Upper lobe of left lung (tissue), 4 donors: Measurements from ENCODE around the gene SLC12A7.

Experiments
- POLR2A ChIP-seq, 4 donors: fragments of 450-650 bp; IDR thresholded peaks; one replicate each; pipeline ENCODE4 v1.5.1; 2016 to 2017; ENCODE audit warnings: antibody characterized with exemption in 4 of 4, mild to moderate bottlenecking in 2 of 4
- TF ChIP-seq, protein P1 (sequence below), 6 experiments: fragments of 450-650 bp in 4 of 6; fragments of 200-600 bp in 2 of 6; sonication (generic) in 2 of 6; IDR thresholded peaks; one replicate each; pipeline ENCODE4 v1.5.1; 2016 to 2019; ENCODE audit warnings: antibody characterized with exemption in 6 of 6

DNA sequence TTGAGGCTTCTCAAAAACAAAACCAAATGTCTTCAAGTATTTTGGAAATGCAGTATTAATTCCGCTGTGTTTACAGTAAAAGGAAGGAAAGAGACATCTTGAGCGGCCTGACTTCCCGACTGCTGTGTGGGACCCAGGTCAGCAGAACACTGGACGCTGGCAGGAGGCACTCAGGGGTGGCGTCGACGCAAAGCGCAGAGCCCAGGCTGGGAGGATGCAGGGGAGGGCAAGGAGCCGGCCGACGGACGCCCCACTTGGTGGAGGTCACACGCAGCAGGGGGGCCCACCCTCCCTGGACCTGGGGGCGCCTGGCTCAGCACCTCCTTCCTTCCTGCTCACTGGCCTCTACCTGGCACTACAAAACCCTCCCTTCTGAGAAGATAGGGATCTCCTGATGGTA lies 19.7 kb downstream of the SLC12A7 start:
- TF ChIP-seq, protein P1, sequence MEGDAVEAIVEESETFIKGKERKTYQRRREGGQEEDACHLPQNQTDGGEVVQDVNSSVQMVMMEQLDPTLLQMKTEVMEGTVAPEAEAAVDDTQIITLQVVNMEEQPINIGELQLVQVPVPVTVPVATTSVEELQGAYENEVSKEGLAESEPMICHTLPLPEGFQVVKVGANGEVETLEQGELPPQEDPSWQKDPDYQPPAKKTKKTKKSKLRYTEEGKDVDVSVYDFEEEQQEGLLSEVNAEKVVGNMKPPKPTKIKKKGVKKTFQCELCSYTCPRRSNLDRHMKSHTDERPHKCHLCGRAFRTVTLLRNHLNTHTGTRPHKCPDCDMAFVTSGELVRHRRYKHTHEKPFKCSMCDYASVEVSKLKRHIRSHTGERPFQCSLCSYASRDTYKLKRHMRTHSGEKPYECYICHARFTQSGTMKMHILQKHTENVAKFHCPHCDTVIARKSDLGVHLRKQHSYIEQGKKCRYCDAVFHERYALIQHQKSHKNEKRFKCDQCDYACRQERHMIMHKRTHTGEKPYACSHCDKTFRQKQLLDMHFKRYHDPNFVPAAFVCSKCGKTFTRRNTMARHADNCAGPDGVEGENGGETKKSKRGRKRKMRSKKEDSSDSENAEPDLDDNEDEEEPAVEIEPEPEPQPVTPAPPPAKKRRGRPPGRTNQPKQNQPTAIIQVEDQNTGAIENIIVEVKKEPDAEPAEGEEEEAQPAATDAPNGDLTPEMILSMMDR (IDR thresholded peaks at IDR 0.05) = no peak
- no peak for TF ChIP-seq POLR2A (IDR thresholded peaks at IDR 0.05)
